Measurements from ENCODE around the gene CLIC6.

- TF ChIP-seq CTCF (IDR thresholded peaks at IDR 0.05), result no peak
- TF ChIP-seq POLR2A (IDR thresholded peaks at IDR 0.05), result no peak
Observed at GRCh38 chr21:34648739-34649297, 20.0 kb upstream of the CLIC6 start.

Measured in testis (tissue), 2 donors.